Right atrium auricular region (tissue), 2 donors: ENCODE measurements around the gene ERBB4. TPM values are rescaled to one million over a fixed set of nuclear protein-coding genes. Genes with fewer than 3 reads are reported as not detected.

Experiments used
- DNase-seq: peaks from one replicate; pipeline ENCODE4 v3.0.0-alpha.2; 2019; ENCODE audit warnings: low spot score
- H3K27ac ChIP-seq, 2 donors: fragments of 200-600 bp; sonication (generic); 1 replicate in 1 of 2; 2 replicates in 1 of 2; pipeline ENCODE4 v1.5.1; 2016 to 2019
- H3K27me3 ChIP-seq, 2 donors: fragments of 200-600 bp; sonication (generic); one replicate each; pipeline versions ENCODE4 v1.5.1 to v1.6.0; 2017 to 2019
- H3K36me3 ChIP-seq: fragments of 200-600 bp; sonication (generic); one replicate; pipeline ENCODE4 v1.5.1; 2016
- H3K4me1 ChIP-seq, 2 donors: fragments of 200-600 bp; sonication (generic); one replicate each; pipeline versions ENCODE4 v1.5.1 to v1.6.0; 2017 to 2019
- H3K4me3 ChIP-seq, 2 donors: fragments of 200-600 bp; sonication (generic); 1 replicate in 1 of 2; 2 replicates in 1 of 2; pipeline ENCODE4 v1.5.1; 2017 to 2019; ENCODE audit warnings: mild to moderate bottlenecking in 1 of 2, moderate library complexity in 1 of 2
- H3K9me3 ChIP-seq, 2 donors: fragments of 200-600 bp; sonication (generic); one replicate each; pipeline ENCODE4 v1.5.1; 2019
- CTCF ChIP-seq, 2 donors: fragments of 200-600 bp; sonication (generic); IDR thresholded peaks; one replicate each; pipeline ENCODE4 v1.5.1; 2019; ENCODE audit warnings: antibody characterized with exemption in 2 of 2
- total RNA-seq, 2 donors: library from RNA; depleted of rRNA; stranded (reverse); fragments of >200 nt; gene quantifications; one replicate each; pipeline ENCODE4 v1.1.0, GENCODE V29; 2016

ERBB4 gene
- total RNA-seq, 2 donors from 2014 or later, result 12.4 to 22.4 TPM

GRCh38 chr2:211942153-211942552 is 596.4 kb downstream of the ERBB4 start:
- DNase-seq, result no peak
- Histone ChIP-seq H3K36me3 (no peaks in the 10 kb centered on the region), H3K27me3 (no peaks in the 10 kb centered on the region), H3K4me3 (no peak overlapping the region), H3K9me3 (no peaks in the 10 kb centered on the region), H3K27ac (no peak overlapping the region), H3K4me1 (no peaks in the 10 kb centered on the region)
- no peak for TF ChIP-seq CTCF (IDR thresholded peaks at IDR 0.05)

GRCh38 chr2:211941216-211941747 is 597.3 kb downstream of the ERBB4 start:
- no peaks in the 10 kb centered on the region for H3K4me1 ChIP-seq
- no peaks in the 10 kb centered on the region for H3K9me3 ChIP-seq
- no peak for DNase-seq
- no peaks in the 10 kb centered on the region for H3K36me3 ChIP-seq
- no peak for TF ChIP-seq CTCF (IDR thresholded peaks at IDR 0.05)
- H3K27me3 ChIP-seq, result no peaks in the 10 kb centered on the region
- no peak overlapping the region for H3K27ac ChIP-seq
- H3K4me3 ChIP-seq, result no peak overlapping the region

- no peak overlapping the region for H3K4me3 ChIP-seq
- no peaks in the 10 kb centered on the region for H3K36me3 ChIP-seq
- no peak for TF ChIP-seq CTCF (IDR thresholded peaks at IDR 0.05)
- no peaks in the 10 kb centered on the region for H3K4me1 ChIP-seq
- no peak for DNase-seq
- H3K27me3 ChIP-seq, result no peaks in the 10 kb centered on the region
- no peaks in the 10 kb centered on the region for H3K9me3 ChIP-seq
- H3K27ac ChIP-seq, result no peak overlapping the region
These were observed 599.4 kb downstream of the ERBB4 start for GRCh38 chr2:211939177-211939576.

- TF ChIP-seq CTCF (IDR thresholded peaks at IDR 0.05), result no peak
- no peaks in the 10 kb centered on the region for H3K9me3 ChIP-seq
- H3K36me3 ChIP-seq, result no peaks in the 10 kb centered on the region
- H3K27me3 ChIP-seq, result no peaks in the 10 kb centered on the region
- H3K4me1 ChIP-seq, result no peaks in the 10 kb centered on the region
- no peak overlapping the region for H3K27ac ChIP-seq
- no peak for DNase-seq
- H3K4me3 ChIP-seq, result no peak overlapping the region
These were observed 603.8 kb downstream of the ERBB4 start for GRCh38 chr2:211934811-211935210.

GRCh38 chr2:211931314-211931713 is 607.3 kb downstream of the ERBB4 start:
- TF ChIP-seq CTCF (IDR thresholded peaks at IDR 0.05), result no peak
- H3K4me3 ChIP-seq, result no peak overlapping the region
- no peak for DNase-seq
- no peaks in the 10 kb centered on the region for H3K4me1 ChIP-seq
- H3K9me3 ChIP-seq, result no peaks in the 10 kb centered on the region
- no peak overlapping the region for H3K27ac ChIP-seq
- H3K36me3 ChIP-seq, result no peaks in the 10 kb centered on the region
- no peaks in the 10 kb centered on the region for H3K27me3 ChIP-seq

GRCh38 chr2:211930331-211930730 is 608.3 kb downstream of the ERBB4 start:
- H3K27me3 ChIP-seq, result no peaks in the 10 kb centered on the region
- no peak for TF ChIP-seq CTCF (IDR thresholded peaks at IDR 0.05)
- no peaks in the 10 kb centered on the region for H3K36me3 ChIP-seq
- no peak for DNase-seq
- H3K4me1 ChIP-seq, result no peaks in the 10 kb centered on the region
- no peak overlapping the region for H3K27ac ChIP-seq
- no peak overlapping the region for H3K4me3 ChIP-seq
- no peaks in the 10 kb centered on the region for H3K9me3 ChIP-seq
